Spleen (tissue), 11 donors: Measurements from ENCODE around the gene WDR7. TPM values are rescaled to one million over a fixed set of nuclear protein-coding genes. Genes with fewer than 3 reads are reported as not detected.

ENCODE experiments used
- DNase-seq: peaks from one replicate; pipeline ENCODE4 v3.0.0-alpha.2; 2020
- H3K27ac ChIP-seq, 8 donors: fragments of 200-600 bp; sonication (generic) in 7 of 8; 1 replicate in 4 of 8; 2 replicates in 4 of 8; pipeline versions ENCODE4 v1.5.0 to v1.8.0; 2016 to 2021; ENCODE audit warnings: inconsistent platforms in 4 of 8, mild to moderate bottlenecking in 4 of 8, moderate library complexity in 1 of 8
- H3K27me3 ChIP-seq, 7 donors: fragments of 200-600 bp; sonication (generic) in 6 of 7; replicated peaks in 1 of 7; 1 replicate in 4 of 7; 2 replicates in 3 of 7; pipeline versions ENCODE4 v1.5.0 to v1.8.0; 2016 to 2021; ENCODE audit warnings: inconsistent platforms in 3 of 7, mild to moderate bottlenecking in 1 of 7
- H3K36me3 ChIP-seq, 6 donors: fragments of 200-600 bp; sonication (generic) in 5 of 6; 1 replicate in 4 of 6; 2 replicates in 2 of 6; pipeline versions ENCODE4 v1.5.0 to v1.8.0; 2016 to 2021; ENCODE audit warnings: inconsistent platforms in 2 of 6
- H3K4me1 ChIP-seq, 6 donors: fragments of 200-600 bp; sonication (generic) in 5 of 6; 1 replicate in 3 of 6; 2 replicates in 3 of 6; pipeline versions ENCODE4 v1.5.0 to v1.8.0; 2016 to 2021; ENCODE audit warnings: inconsistent platforms in 3 of 6
- H3K4me3 ChIP-seq, 8 donors: fragments of 200-600 bp; sonication (generic) in 7 of 8; 1 replicate in 4 of 8; 2 replicates in 4 of 8; pipeline versions ENCODE4 v1.5.0 to v1.8.0; 2016 to 2021; ENCODE audit warnings: inconsistent platforms in 4 of 8, mild to moderate bottlenecking in 4 of 8, moderate library complexity in 2 of 8
- H3K9me3 ChIP-seq, 8 donors: fragments of 200-600 bp; sonication (generic) in 7 of 8; 1 replicate in 4 of 8; 2 replicates in 4 of 8; pipeline versions ENCODE4 v1.5.0 to v1.8.0; 2016 to 2021; ENCODE audit warnings: inconsistent platforms in 4 of 8
- CTCF ChIP-seq, 11 experiments: fragments of 200-600 bp in 7 of 11; fragments of 450-650 bp in 4 of 11; sonication (generic) in 4 of 11; IDR thresholded peaks in 8 of 11; conservative IDR thresholded peaks in 3 of 11; 1 replicate in 7 of 11; 2 replicates in 4 of 11; pipeline versions ENCODE4 v1.4.0 to v1.8.0; 2016 to 2021; ENCODE audit warnings: antibody characterized with exemption in 11 of 11, inconsistent platforms in 4 of 11, mild to moderate bottlenecking in 1 of 11
- POLR2A ChIP-seq, 3 donors: fragments of 450-650 bp; IDR thresholded peaks; one replicate each; pipeline ENCODE4 v1.5.1; 2017; ENCODE audit warnings: antibody characterized with exemption in 3 of 3, mild to moderate bottlenecking in 1 of 3
- POLR2AphosphoS5 ChIP-seq, 3 donors: sonication (generic); formaldehyde crosslinking; IDR thresholded peaks; one replicate each; pipeline ENCODE4 v1.5.1; 2017; ENCODE audit warnings: antibody characterized with exemption in 3 of 3
- WGBS, 5 donors: extraction: QIAGEN DNeasy Blood & Tissue Kit in 3 of 5; methylation state at CpG; one replicate each; pipeline versions ENCODE4 v1.1.5 to v1.1.7; 2013 to 2018; 5-methylcytosine and 5-hydroxymethylcytosine counted together
- intact Hi-C: fragments of 100-400 bp; cut with DNase I; formaldehyde crosslinking; loops from one replicate; pipeline ENCODE4 v1.15.0; 2023; ENCODE audit warnings: low total_unique reads
- polyA plus RNA-seq, 3 donors: library from polyadenylated mRNA; stranded (reverse); fragments of 200-250 nt; gene quantifications; one replicate each; pipeline ENCODE4 v1.2.1, GENCODE V29; 2013
- total RNA-seq, 7 donors: library from RNA; depleted of rRNA in 3 of 7; stranded (reverse); fragments of >200 nt in 3 of 7; fragmentation: NEBNext Ultra II Directional in 4 of 7; extraction: Animal tissue kit (Norgen Biotek cat#: 25700) in 4 of 7; gene quantifications; one replicate each; pipeline versions ENCODE4 v1.1.0 to v1.2.1, GENCODE V29; 2016 to 2021
- donor health status: healthy with polysubstance abuse.
- donor health status: DM: no; HTN: no; CAD: no; lungs with moderate emphysema.
- donor health status: DM: no; HTN: no; CAD: no.
- donor health status: Bipolar disorder and iron deficiency.
- donor health status: healthy.
- donor health status: DM: no; HTN: no; CAD: no.
- donor health status: DM: yes; HTN: yes; CAD: no.

The WDR7 gene
- total and polyA plus RNA-seq, 10 donors: 2.8 to 55.9 (median 42.8) TPM

GRCh38 chr18:56637711-56638231 is 13.4 kb upstream of the WDR7 start:
- TF ChIP-seq POLR2AphosphoS5 (IDR thresholded peaks at IDR 0.05) (no peak), POLR2A (IDR thresholded peaks at IDR 0.05) (no peak), CTCF (IDR thresholded peaks at IDR 0.05 in 8 of 11, conservative IDR thresholded peaks at IDR 0.05 in 3 of 11) (no peak)
- H3K4me1 ChIP-seq: peaks cover 0 to 51% (median 43%) of the 10 kb centered on the region in 6 donors
- peak overlapping the region; percentile 62 to 92 (median 76) for H3K4me3 ChIP-seq
- peak overlapping the region; percentile 89 to 96 (median 95) for H3K27ac ChIP-seq
- intact Hi-C loops: no loop called here
- no peaks in the 10 kb centered on the region for H3K27me3 ChIP-seq
- DNase-seq: no peak
- H3K36me3 ChIP-seq: peaks cover 0 to 22% (median 0%) of the 10 kb centered on the region in 6 donors
- no peaks in the 10 kb centered on the region for H3K9me3 ChIP-seq
- WGBS, 5 donors: 0 to 1% (median 1%) methylated on average over 18 of the region's 18 CpGs

GRCh38 chr18:56638232-56639103 is 12.7 kb upstream of the WDR7 start, which contains the start of gene TXNL1:
TXNL1 (minus strand) TSS chr18:56638592; CDS start chr18:56638440, 152 bp downstream.
- H3K9me3 ChIP-seq: no peaks in the 10 kb centered on the region
- peak within 1 kb of the TSS; percentile 62 to 92 (median 76) for H3K4me3 ChIP-seq
- peak within 1 kb of the TSS; percentile 89 to 96 (median 95) for H3K27ac ChIP-seq
- H3K27me3 ChIP-seq: no peaks in the 10 kb centered on the region
- peaks cover 0 to 17% (median 0%) of the 10 kb centered on the region in 6 donors for H3K36me3 ChIP-seq
- WGBS, 5 donors: 1 to 3% (median 1%) methylated on average over 59 to 64 of the region's 64 CpGs
- intact Hi-C loops: no loop called here
- peak; percentile 99 for DNase-seq
- TF ChIP-seq CTCF (IDR thresholded peaks at IDR 0.05 in 8 of 11, conservative IDR thresholded peaks at IDR 0.05 in 3 of 11): peak in 3 of 11 experiments; percentile 18 to 31 (median 20)
- TF ChIP-seq POLR2A (IDR thresholded peaks at IDR 0.05): peak in 2 of 3 donors; percentile 32 to 70
- TF ChIP-seq POLR2AphosphoS5 (IDR thresholded peaks at IDR 0.05): peak; percentile 93 to 94 (median 94)
- H3K4me1 ChIP-seq: peaks cover 0 to 49% (median 42%) of the 10 kb centered on the region in 6 donors

- Histone ChIP-seq H3K36me3 (peaks cover 0 to 13% (median 0%) of the 10 kb centered on the region in 6 donors), H3K4me1 (peaks cover 0 to 47% (median 39%) of the 10 kb centered on the region in 6 donors), H3K27me3 (no peaks in the 10 kb centered on the region), H3K4me3 (peak overlapping the region; percentile 28 to 88 (median 68)), H3K27ac (peak overlapping the region; percentile 89 to 96 (median 95)), H3K9me3 (no peaks in the 10 kb centered on the region)
- intact Hi-C loops: no loop called here
- 26 to 54% (median 33%) methylated on average over 6 of the region's 6 CpGs for WGBS, 5 donors
- no peak for DNase-seq
- TF ChIP-seq CTCF (IDR thresholded peaks at IDR 0.05 in 8 of 11, conservative IDR thresholded peaks at IDR 0.05 in 3 of 11) (no peak), POLR2AphosphoS5 (IDR thresholded peaks at IDR 0.05) (no peak)
Observed at GRCh38 chr18:56639104-56639381, 12.1 kb upstream of the WDR7 start.

GRCh38 chr18:56639571-56639970 is 11.6 kb upstream of the WDR7 start:
- peak overlapping the region in 5 of 8 donors; percentile 91 to 96 (median 96) for H3K27ac ChIP-seq
- peaks cover 0 to 7% (median 0%) of the 10 kb centered on the region in 6 donors for H3K36me3 ChIP-seq
- peak; percentile 76 for DNase-seq
- H3K4me3 ChIP-seq: peak overlapping the region in 1 of 8 donors; percentile 78
- no peak for TF ChIP-seq POLR2AphosphoS5 (IDR thresholded peaks at IDR 0.05)
- no peak for TF ChIP-seq POLR2A (IDR thresholded peaks at IDR 0.05)
- TF ChIP-seq CTCF (IDR thresholded peaks at IDR 0.05 in 8 of 11, conservative IDR thresholded peaks at IDR 0.05 in 3 of 11): no peak
- peaks cover 0 to 42% (median 34%) of the 10 kb centered on the region in 6 donors for H3K4me1 ChIP-seq
- no peaks in the 10 kb centered on the region for H3K27me3 ChIP-seq
- intact Hi-C loops: no loop called here
- no peaks in the 10 kb centered on the region for H3K9me3 ChIP-seq
- 91 to 99% (median 97%) methylated on average over 9 of the region's 9 CpGs for WGBS, 5 donors
